BJ (cell line): Measurements from ENCODE around the gene DUOX1. TPM values are rescaled to one million over a fixed set of nuclear protein-coding genes. Genes with fewer than 3 reads are reported as not detected.

Experiments
- CTCF ChIA-PET: fragments of 350-600 bp; formaldehyde crosslinking; extraction: SDS; loops from one replicate; lab custom pipeline; 2021; ENCODE audit warnings: antibody characterized with exemption, inconsistent platforms; lab: Yijun Ruan, JAX
- POLR2A ChIA-PET: fragments of 300-600 bp; sonication (Branson Sonifier 250); formaldehyde crosslinking; extraction: SDS; loops from one replicate; lab custom pipeline; 2021; ENCODE audit warnings: antibody characterized with exemption; lab: Charles Lee
- DNase-seq: peaks from one replicate; pipeline ENCODE4 v3.0.0-alpha.2; 2011; ENCODE audit warnings: low read depth
- H3K27me3 ChIP-seq: 2 replicates; pipeline ENCODE4 v1.6.0; 2011; ENCODE audit warnings: low read length; ENCODE audit not compliant: control insufficient read depth, insufficient read depth
- H3K36me3 ChIP-seq: 2 replicates; pipeline ENCODE4 v1.5.1; 2011; ENCODE audit warnings: low read length; ENCODE audit not compliant: control insufficient read depth, insufficient read depth
- H3K4me3 ChIP-seq: 2 replicates; pipeline ENCODE4 v1.5.1; 2011; ENCODE audit warnings: low read depth, mild to moderate bottlenecking, control low read depth, low read length
- CTCF ChIP-seq: IDR thresholded peaks from 2 replicates; pipeline ENCODE4 v1.5.1; 2011; ENCODE audit warnings: low read depth, mild to moderate bottlenecking, control low read depth, inconsistent platforms, low read length, moderate library complexity; ENCODE audit not compliant: insufficient read depth
- polyA plus RNA-seq: library from polyadenylated mRNA; depleted of rRNA; stranded (reverse); fragments of >200 nt; gene quantifications from 2 replicates; pipeline ENCODE4 v1.2.3, GENCODE V29; 2011

The DUOX1 gene
- polyA plus RNA-seq, 1 experiment, result 0.09 TPM

GRCh38 chr15:45151998-45152828, 22.4 kb downstream of the DUOX1 start:
- ChIA-PET POLR2A (no interaction called here), CTCF (no interaction called here)
- Histone ChIP-seq H3K27me3 (no peaks in the 10 kb centered on the region), H3K36me3 (0 out of 2 replicates have a peak, but pooled peaks cover 1% of the 10 kb centered on the region), H3K4me3 (no peak overlapping the region)
- no peak for DNase-seq
- TF ChIP-seq CTCF, result no peak

- no peaks in the 10 kb centered on the region for H3K27me3 ChIP-seq
- H3K36me3 ChIP-seq, result 0 out of 2 replicates have a peak, but pooled peaks cover 1% of the 10 kb centered on the region
- TF ChIP-seq CTCF, result no peak
- ChIA-PET CTCF (interaction anchor here (1.0 to 2.5 kb wide), 2 partner anchors 38 to 244 kb away, joined by 3 to 7 read pairs; no protein-coding TSS in a partner anchor), POLR2A (no interaction called here)
- no peak overlapping the region for H3K4me3 ChIP-seq
- no peak for DNase-seq
These were observed 25.9 kb downstream of the DUOX1 start for GRCh38 chr15:45155739-45156138.

- peak; percentile 21 for DNase-seq
- Histone ChIP-seq H3K36me3 (no peaks in the 10 kb centered on the region), H3K27me3 (no peaks in the 10 kb centered on the region), H3K4me3 (no peak overlapping the region)
- POLR2A ChIA-PET, result no interaction called here
- CTCF ChIA-PET, result interaction anchor here (1.0 to 2.5 kb wide), 4 partner anchors 11 to 243 kb away, joined by 3 to 8 read pairs (median 7); no protein-coding TSS in a partner anchor
- no peak for TF ChIP-seq CTCF
These were observed 27.1 kb downstream of the DUOX1 start for GRCh38 chr15:45156744-45157455.

GRCh38 chr15:45157974-45158373, 28.2 kb downstream of the DUOX1 start:
- POLR2A ChIA-PET, result no interaction called here
- DNase-seq, result peak; percentile 38
- CTCF ChIA-PET, result interaction anchor here (1.3 to 1.9 kb wide), 2 partner anchors 40 to 241 kb away, joined by 4 to 7 read pairs; no protein-coding TSS in a partner anchor
- no peak for TF ChIP-seq CTCF
- no peaks in the 10 kb centered on the region for H3K27me3 ChIP-seq
- H3K36me3 ChIP-seq, result no peaks in the 10 kb centered on the region
- H3K4me3 ChIP-seq, result no peak overlapping the region

- Histone ChIP-seq H3K36me3 (no peaks in the 10 kb centered on the region), H3K27me3 (no peaks in the 10 kb centered on the region), H3K4me3 (no peak overlapping the region)
- DNase-seq, result no peak
- CTCF ChIA-PET, result interaction anchor here (1.1 to 5.6 kb wide), 7 partner anchors 14 to 296 kb away, joined by 3 to 70 read pairs (median 8); a partner anchor contains a TSS
- no peak for TF ChIP-seq CTCF
- POLR2A ChIA-PET, result no interaction called here
These were observed 31.9 kb downstream of the DUOX1 start for GRCh38 chr15:45161666-45162065.
